ENCODE measurements around the gene RANBP9. TPM values are rescaled to one million over a fixed set of nuclear protein-coding genes. Genes with fewer than 3 reads are reported as not detected.

Gene RANBP9
- total RNA-seq, 1 experiment from 2014 or later = 38.2 TPM

- intact Hi-C loops (cut with micrococcal nuclease; ENCODE audit: unreplicated experiment) = no loop called here
- no peak for TF ChIP-seq CTCF (IDR thresholded peaks at IDR 0.05; ENCODE audit: insufficient read depth in 1 of 2, low read depth in 1 of 2, low read length in 1 of 2, severe bottlenecking in 1 of 2, unreplicated experiment in 1 of 2)
- H3K27ac Mint-ChIP-seq (ENCODE audit: unreplicated experiment) = no peak overlapping the region
- H3K27me3 ChIP-seq (replicated peaks; ENCODE audit: control insufficient read depth, insufficient read depth, low read length) = no peaks in the 10 kb centered on the region
- no peaks in the 10 kb centered on the region for H3K27me3 Mint-ChIP-seq (ENCODE audit: insufficient read depth, unreplicated experiment)
- peaks cover 26% of the 10 kb centered on the region for H3K36me3 Mint-ChIP-seq (ENCODE audit: insufficient read depth, unreplicated experiment)
- no peaks in the 10 kb centered on the region for H3K9me3 Mint-ChIP-seq (ENCODE audit: unreplicated experiment)
- no peak for DNase-seq
- no peaks in the 10 kb centered on the region for H3K4me1 Mint-ChIP-seq (ENCODE audit: low read depth, unreplicated experiment)
- H3K4me3 ChIP-seq (ENCODE audit: low read depth, low read length) = no peak overlapping the region
- H3K4me3 Mint-ChIP-seq (ENCODE audit: unreplicated experiment) = no peak overlapping the region
- H3K36me3 ChIP-seq (ENCODE audit: control insufficient read depth, insufficient read depth, low read length) = no peaks in the 10 kb centered on the region
- 0 out of 2 replicates have a peak, but pooled peaks cover 4% of the 10 kb centered on the region for H3K4me1 ChIP-seq
- BruUV-seq (replicated peaks) = no TSS peak
- CTCF ChIA-PET = no interaction called here
- H3K9me3 ChIP-seq = no peaks in the 10 kb centered on the region
- POLR2A ChIA-PET = no interaction called here
These were observed 73.0 kb downstream of the RANBP9 start for GRCh38 chr6:13638626-13639025.

- H3K9me3 Mint-ChIP-seq (ENCODE audit: unreplicated experiment) = no peaks in the 10 kb centered on the region
- intact Hi-C loops (cut with micrococcal nuclease; ENCODE audit: unreplicated experiment) = no loop called here
These were observed 73.6 kb downstream of the RANBP9 start for GRCh38 chr6:13638014-13638413.

GRCh38 chr6:13635948-13636658, 75.5 kb downstream of the RANBP9 start:
- no peak for DNase-seq
- Mint-ChIP-seq H3K4me3 (ENCODE audit: unreplicated experiment) (no peak overlapping the region), H3K27ac (ENCODE audit: unreplicated experiment) (no peak overlapping the region), H3K36me3 (ENCODE audit: insufficient read depth, unreplicated experiment) (peaks cover 33% of the 10 kb centered on the region), H3K4me1 (ENCODE audit: low read depth, unreplicated experiment) (no peaks in the 10 kb centered on the region), H3K27me3 (ENCODE audit: insufficient read depth, unreplicated experiment) (no peaks in the 10 kb centered on the region), H3K9me3 (ENCODE audit: unreplicated experiment) (no peaks in the 10 kb centered on the region)
- Histone ChIP-seq H3K4me3 (ENCODE audit: low read depth, low read length) (no peak overlapping the region), H3K4me1 (0 out of 2 replicates have a peak, but pooled peaks cover 4% of the 10 kb centered on the region), H3K27me3 (replicated peaks; ENCODE audit: control insufficient read depth, insufficient read depth, low read length) (no peaks in the 10 kb centered on the region), H3K36me3 (ENCODE audit: control insufficient read depth, insufficient read depth, low read length) (no peaks in the 10 kb centered on the region), H3K9me3 (no peaks in the 10 kb centered on the region)
- ChIA-PET CTCF (interaction anchor here (1.2 kb wide), 1 partner anchor 21 kb away, joined by 3 read pairs; the partner anchor contains the start of gene NOL7), POLR2A (interaction anchor here (0.7 kb wide), 1 partner anchor 26 kb away, joined by 3 read pairs; no protein-coding TSS in a partner anchor)
- no TSS peak for BruUV-seq (replicated peaks)
- TF ChIP-seq CTCF (IDR thresholded peaks at IDR 0.05; ENCODE audit: insufficient read depth in 1 of 2, low read depth in 1 of 2, low read length in 1 of 2, severe bottlenecking in 1 of 2, unreplicated experiment in 1 of 2) = no peak
- intact Hi-C loops (cut with micrococcal nuclease; ENCODE audit: unreplicated experiment) = no loop called here

More at GRCh38 chr6:13638014-13638413, 73.6 kb downstream of the RANBP9 start:
- ChIA-PET POLR2A (no interaction called here), CTCF (no interaction called here)
- TF ChIP-seq CTCF (IDR thresholded peaks at IDR 0.05; ENCODE audit: insufficient read depth in 1 of 2, low read depth in 1 of 2, low read length in 1 of 2, severe bottlenecking in 1 of 2, unreplicated experiment in 1 of 2) = no peak
- no TSS peak for BruUV-seq (replicated peaks)
- H3K27me3 ChIP-seq (replicated peaks; ENCODE audit: control insufficient read depth, insufficient read depth, low read length) = no peaks in the 10 kb centered on the region
- H3K4me3 Mint-ChIP-seq (ENCODE audit: unreplicated experiment) = no peak overlapping the region
- no peak overlapping the region for H3K4me3 ChIP-seq (ENCODE audit: low read depth, low read length)
- H3K4me1 Mint-ChIP-seq (ENCODE audit: low read depth, unreplicated experiment) = no peaks in the 10 kb centered on the region
- H3K36me3 ChIP-seq (ENCODE audit: control insufficient read depth, insufficient read depth, low read length) = no peaks in the 10 kb centered on the region
- no peak for DNase-seq
- peaks cover 20% of the 10 kb centered on the region for H3K36me3 Mint-ChIP-seq (ENCODE audit: insufficient read depth, unreplicated experiment)
- 0 out of 2 replicates have a peak, but pooled peaks cover 4% of the 10 kb centered on the region for H3K4me1 ChIP-seq
- H3K27ac Mint-ChIP-seq (ENCODE audit: unreplicated experiment) = no peak overlapping the region
- no peaks in the 10 kb centered on the region for H3K27me3 Mint-ChIP-seq (ENCODE audit: insufficient read depth, unreplicated experiment)
- H3K9me3 ChIP-seq = no peaks in the 10 kb centered on the region
